ENCODE results near the gene WRAP53. TPM values are rescaled to one million over a fixed set of nuclear protein-coding genes. Genes with fewer than 3 reads are reported as not detected.

WRAP53 gene
- total RNA-seq, 1 donor from 2014 or later = 8.5 TPM

- ATAC-seq = no peak
Measured at GRCh38 chr17:7709031-7709430, 20.8 kb downstream of the WRAP53 start.

- ATAC-seq = no peak
Measured at GRCh38 chr17:7710301-7710700, 22.0 kb downstream of the WRAP53 start.

DNA sequence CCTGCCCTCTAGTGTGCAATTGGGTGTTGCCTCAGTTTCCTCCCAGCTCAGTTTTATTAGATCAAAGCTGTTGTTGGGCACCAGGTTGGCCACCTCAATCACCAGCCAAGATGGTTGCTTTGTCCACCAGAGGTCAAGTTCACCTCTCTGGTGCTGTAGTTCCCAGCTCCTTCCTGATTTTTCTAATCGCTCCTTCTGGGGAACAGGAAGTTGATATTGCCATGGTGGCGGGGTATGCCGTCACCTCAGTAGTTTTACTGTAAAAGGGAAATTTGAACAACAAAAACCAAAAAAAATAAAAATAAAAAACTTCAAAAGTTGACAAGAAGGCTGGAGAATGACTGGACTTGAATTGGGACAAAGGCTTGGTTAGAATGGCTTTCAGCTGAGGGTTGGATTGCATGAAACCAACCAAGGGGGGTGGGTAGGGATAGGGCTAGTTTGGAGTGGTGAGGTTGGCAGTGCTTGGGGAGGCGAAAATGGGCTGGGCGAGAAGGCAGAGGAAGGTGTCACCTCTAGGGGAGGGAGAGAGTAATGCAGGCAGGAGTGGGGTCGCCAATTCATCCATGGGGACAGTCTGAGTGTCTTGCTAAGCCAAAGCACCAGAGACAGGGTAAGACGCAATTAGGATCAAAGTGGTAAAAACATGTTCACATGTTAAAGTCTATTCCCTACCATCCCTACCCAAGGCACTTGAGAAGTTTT is 22.9 kb downstream of the WRAP53 start:
- no peak for ATAC-seq

DNA sequence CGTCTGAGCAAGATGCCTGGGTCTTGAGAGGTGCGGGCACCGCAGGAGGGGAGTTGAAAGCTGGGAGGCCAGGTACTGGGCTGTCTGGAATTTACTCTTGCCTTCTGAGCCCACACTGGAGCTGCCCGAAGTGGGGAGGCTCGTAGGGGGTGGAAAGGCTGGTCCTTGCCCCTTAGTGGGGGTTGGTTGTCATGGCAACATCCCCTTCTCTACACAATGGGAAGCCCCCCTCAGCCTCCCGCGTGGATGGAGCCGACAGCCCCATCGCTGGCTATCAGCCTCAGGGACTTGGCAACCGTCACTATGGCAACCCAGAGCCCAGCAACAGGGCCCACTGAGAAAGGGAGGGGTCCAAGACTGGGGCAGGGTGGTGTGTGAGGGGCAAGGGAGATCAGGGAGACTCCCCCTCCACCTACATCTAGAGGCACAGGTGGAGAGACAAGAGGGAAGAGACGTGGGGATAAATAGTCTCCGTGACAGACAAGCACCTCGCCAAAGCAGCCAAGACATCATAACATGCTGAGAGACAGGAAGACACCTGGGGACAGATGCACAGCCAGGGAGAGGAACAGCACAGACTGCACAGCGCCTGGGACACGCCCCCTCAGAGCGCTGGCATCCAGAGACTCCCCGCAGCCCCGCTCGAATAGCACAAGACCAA is 24.0 kb downstream of the WRAP53 start:
- no peak for ATAC-seq

GRCh38 chr17:7713782-7714181 is 25.5 kb downstream of the WRAP53 start:
- no peak for ATAC-seq

DNA sequence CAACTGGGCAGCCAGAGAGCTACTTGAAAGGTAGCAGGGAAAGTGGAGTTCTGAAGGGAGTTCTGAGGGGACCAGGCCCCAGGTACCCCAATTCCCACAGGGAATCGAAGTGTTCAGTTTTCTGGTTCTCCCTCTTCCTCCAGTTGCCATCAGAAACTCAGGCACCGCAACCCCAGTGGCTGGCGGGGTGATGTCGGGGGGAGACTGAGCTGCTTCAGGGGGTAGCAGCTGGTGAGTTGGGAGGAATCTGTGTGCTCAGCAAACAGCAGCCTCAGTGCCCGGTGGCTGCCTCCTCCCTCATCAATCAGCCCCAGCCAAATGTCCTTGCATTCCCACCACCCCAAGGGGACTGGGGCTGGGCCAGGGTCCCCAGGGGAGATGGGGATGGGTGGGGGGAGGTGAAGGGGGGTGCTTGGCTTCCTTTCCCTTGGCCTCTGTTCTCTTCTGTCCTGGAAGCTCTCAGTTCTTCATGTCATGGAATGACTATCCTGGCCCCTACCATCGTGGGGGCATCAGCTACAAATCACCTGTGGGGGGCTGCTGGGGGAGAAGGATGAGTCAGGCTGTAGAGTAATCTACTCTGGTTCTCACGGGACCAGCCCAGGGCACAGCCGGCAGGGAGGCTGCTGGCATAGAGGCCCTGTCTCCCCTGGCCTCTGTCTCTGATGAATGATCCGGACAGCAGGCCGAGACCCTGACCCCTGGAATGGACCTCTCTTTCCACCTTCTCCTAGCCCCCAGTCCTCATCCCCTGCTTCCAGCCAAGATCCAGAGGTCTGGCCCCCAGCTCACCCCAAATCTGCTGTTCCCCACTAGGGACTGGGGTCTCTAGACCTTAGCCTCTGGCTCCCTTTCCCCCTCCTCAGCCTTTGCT is 26.7 kb downstream of the WRAP53 start:
- no peak for ATAC-seq

DNA sequence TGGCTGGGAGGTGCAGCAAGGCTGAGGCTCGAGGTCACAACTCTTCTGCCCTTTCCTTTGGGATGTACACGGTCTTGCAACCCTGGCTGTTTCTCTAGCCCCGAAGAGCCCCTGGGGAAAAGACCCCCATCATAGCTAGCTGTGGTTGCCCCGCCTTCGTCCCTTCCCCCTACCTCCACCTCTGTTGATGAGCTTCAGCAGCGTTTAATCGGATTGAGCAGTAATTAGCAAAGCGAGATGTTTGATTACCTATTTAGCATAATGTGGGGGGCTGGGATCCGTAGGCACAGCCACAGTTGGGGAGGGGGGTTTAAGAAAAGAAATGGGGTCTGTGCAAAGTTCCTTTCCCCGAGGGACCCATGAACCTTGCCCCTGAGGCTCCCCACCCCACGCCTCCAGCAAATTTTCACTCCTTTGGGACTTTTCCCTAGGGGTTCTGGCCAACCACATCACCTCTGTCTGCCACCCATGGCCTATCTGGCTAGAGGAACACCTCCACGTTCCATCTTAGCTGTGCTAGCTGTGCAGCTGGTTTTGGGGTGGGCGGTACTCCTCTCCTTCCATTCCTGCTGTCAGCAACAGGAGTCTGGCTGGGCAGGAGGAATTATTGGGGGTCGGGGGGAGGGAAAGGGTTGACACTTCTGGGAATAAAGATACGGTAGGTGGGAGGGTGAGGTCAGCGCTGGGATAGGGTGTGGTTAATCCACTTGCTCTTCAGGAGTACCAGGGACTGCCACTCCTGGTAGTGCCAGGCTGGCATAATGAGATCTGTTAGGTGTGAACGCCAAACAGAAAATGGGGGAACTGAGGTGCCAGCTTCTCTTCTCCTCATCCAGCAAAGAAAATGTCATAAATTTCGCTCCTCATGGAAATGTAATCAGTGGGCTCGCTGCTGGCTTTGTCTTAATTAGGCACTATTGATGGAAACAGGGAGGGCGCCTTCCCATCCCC is 27.9 kb downstream of the WRAP53 start:
- ATAC-seq = no peak

DNA sequence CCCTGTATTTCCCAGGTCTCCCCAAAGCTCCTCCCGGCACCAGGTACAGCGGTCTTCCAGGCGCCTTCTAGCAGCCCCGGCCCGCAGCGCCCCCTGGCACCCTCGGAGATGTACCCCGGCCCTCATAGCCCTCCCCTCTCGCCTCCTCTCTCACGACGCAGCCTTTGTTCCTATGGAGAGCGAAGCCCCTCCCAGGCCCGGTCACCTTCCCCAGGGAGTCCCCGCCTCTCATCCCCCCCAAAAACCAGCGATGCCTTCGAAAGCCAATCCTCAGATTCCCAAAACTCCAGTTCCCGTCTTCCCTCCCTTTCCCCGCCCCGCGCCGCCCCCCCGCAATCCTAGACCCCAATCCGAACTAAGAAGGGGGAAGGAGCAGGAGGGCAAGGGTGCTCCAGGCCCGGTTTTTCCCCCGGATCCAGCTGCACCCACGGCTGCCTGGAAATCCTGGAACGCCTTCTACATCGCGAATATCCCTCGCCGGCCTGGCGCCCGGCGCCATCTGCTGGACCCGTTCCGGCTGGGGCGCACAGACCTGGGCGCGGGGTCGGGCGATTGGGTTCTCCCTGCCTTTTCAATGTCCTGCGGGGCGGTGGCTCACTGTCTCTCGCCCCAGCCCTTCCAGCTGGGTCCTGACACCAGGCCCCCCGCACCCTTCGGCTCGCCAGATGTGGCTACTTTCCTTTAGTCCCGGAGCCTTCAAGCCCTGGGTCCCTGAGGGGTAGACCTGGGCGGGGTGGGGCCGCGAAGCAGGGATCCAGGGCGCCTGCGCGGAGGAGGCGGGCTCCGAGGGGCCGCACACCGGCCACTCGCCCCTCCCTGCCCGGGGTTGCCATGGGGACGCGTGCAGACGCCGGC is 28.9 kb downstream of the WRAP53 start, which contains the start of gene DNAH2:
DNAH2 (plus strand) TSS at position 844 of the 855 bp plus-strand sequence. CDS start 1,991 bp downstream, outside the sequence.
- ATAC-seq = peak; percentile 84

GRCh38 chr17:7717756-7718350 is 29.6 kb downstream of the WRAP53 start:
- no peak for ATAC-seq

DNA sequence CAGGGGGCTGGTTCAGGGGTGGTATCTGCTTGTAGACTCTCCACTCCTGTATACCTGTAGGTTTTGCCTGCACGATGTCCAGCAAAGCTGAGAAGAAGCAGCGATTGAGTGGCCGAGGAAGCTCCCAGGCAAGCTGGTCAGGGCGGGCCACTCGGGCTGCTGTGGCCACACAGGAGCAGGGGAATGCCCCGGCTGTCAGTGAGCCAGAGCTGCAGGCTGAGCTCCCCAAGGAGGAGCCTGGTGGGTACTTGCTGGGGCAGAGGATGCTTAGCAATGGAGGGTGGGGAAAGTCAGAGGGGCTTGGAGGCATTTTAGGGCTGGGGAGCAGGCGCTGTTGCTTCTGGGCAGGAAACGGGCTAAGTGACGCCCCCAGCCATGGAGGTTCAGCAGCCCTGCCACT is 31.4 kb downstream of the WRAP53 start:
- ATAC-seq = no peak

- no peak for ATAC-seq
Measured at GRCh38 chr17:7720125-7720524, 31.8 kb downstream of the WRAP53 start.

DNA sequence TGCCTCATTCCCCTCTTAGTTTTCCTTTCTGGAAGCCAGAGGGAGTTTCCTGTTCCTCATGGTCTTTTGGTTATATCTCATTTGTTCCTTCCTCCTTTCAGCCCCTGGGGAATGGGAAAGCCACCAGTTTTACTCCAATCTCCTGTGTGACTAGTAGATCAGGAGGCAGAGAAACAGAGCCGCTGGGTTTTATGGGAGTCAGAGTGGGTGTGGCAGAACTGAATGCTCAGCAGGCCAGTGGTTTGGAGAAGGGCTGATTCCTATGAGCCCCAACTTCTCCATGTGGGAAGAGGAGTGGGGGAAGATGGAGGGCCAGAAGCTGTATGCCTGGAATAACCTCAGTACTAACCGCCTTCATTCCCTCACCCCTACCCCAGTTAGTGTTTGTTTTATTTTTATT is 33.3 kb downstream of the WRAP53 start:
- ATAC-seq = no peak

GRCh38 chr17:7727886-7728285 is 39.6 kb downstream of the WRAP53 start:
- no peak for ATAC-seq

DNA sequence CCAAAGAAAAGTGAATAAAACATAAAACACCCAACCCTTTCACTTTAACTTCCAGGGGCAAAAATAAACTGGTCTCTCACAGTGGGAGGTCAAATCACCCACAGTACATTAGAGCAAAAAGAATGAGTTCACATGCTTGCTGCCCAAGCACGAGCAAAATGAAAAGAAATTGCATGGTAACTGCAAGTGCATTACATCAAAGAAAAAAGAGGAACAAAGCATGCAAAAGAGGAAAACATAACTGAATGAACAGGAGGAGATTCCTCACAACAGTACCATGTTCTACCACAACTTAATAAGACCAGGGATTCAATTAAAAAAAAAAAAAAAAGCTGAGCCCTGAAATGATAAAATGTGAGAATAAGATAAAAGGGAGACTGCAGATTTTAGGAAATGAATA is 41.5 kb downstream of the WRAP53 start:
- ATAC-seq = no peak

- no peak for ATAC-seq
Measured at GRCh38 chr17:7732981-7733539, 44.8 kb downstream of the WRAP53 start.

DNA sequence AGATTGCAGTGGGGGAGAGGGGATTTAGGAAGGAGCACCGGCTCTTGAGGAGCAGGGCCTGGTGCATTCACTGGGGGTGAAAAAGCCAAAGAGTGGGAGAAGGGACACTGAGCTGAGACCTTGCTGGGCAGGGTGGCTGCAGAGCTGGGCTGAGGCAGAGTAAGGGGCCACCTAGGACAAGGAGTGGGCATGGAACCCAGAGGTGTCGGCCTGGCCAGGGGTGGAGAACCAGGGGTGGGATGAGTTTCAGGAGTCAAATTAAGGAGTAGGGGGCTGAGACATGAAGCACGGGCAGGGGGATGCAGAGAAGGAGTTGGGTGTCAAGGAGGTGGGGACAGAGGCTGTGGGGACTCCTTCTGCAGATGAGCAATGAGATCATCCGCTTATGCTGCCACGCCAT is 49.3 kb downstream of the WRAP53 start:
- no peak for ATAC-seq

GRCh38 chr17:7739746-7740145 is 51.5 kb downstream of the WRAP53 start:
- ATAC-seq = no peak

DNA sequence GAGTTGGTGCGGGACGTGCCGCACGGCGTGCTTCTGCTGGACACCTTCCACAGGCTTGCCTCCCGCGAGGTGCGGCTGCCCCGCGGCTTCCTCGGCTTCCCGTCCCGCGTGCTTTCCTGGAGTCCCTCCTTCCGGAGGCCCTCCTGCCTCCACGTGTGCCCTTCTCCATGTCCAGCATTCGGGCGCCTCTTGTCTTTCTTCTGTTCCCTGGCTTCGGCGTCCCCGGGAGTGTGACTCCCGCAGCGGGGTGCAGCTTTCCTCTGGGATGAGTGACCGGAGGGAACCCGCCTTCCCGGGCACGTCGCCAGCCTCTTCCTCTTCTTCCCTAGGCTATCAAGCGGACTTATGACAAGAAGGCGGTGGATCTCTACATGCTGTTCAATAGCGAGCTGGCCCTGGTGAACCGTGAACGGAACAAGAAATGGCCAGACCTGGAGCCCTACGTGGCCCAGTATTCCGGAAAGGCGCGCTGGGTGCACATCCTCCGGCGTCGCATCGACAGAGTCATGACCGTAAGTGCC is 52.3 kb downstream of the WRAP53 start:
- no peak for ATAC-seq

GRCh38 chr17:7742729-7743128 is 54.5 kb downstream of the WRAP53 start:
- ATAC-seq = no peak

GRCh38 chr17:7744416-7744815 is 56.1 kb downstream of the WRAP53 start:
- ATAC-seq = no peak
